ENCODE data around the gene LRRN3.
"Not testable (repeated sequence)": the region's sequence is repeated elsewhere in the genome, so short reads cannot be mapped to it uniquely, and the experiment has no call there.

LRRN3 gene

DNA sequence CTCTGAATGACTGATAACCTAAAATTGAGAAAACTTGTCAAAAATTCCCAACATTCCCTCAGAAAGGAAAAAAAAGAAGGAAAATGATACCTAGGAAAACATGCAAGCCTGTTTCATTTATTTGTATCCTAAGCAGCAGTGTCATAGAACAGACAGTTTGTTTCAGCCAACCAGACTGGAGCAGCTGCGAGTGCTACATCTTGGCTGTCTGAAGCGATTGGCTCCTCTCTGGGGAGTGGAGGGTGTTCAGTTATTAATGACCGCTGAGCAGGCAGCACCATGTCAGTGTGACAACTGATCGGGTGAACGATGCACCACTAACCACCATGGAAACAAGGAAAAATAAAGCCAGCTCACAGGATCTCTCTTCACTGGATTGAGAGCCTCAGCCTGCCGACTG, at the start of gene LRRN3:
TSS of gene LRRN3 (plus strand) at position 282 of the 400 bp plus-strand sequence. CDS start 31,646 bp downstream, outside the sequence.
- peak in 1 of 2 donors; percentile 46 for DNase-seq (ENCODE audit: low read depth in 2 of 2)

DNA sequence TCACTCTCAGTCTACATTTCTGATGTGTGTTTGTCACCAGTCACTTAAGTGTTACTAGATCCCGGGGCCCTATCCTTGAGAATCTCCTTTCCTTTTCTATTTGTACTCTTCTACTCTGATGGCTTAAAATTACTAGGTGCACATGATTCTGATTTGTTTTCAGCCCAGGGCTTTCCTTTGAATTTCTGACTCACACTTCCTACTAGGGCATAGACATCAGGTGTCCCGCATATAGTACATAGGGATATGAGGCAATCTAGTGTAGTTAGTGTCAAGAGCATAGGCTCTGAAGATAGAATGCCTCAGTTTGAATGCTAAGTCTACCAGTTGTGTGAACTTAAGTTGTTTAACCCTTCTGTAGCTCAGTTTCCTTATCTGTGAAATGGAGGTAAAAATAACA, 49.4 kb upstream of the LRRN3 start:
- DNase-seq (ENCODE audit: low read depth in 2 of 2): no peak

GRCh38 chr7:111042842-111043241, 48.1 kb upstream of the LRRN3 start:
- no peak for DNase-seq (ENCODE audit: low read depth in 2 of 2)

GRCh38 chr7:111043561-111043960, 47.4 kb upstream of the LRRN3 start:
- DNase-seq (ENCODE audit: low read depth in 2 of 2): no peak

DNA sequence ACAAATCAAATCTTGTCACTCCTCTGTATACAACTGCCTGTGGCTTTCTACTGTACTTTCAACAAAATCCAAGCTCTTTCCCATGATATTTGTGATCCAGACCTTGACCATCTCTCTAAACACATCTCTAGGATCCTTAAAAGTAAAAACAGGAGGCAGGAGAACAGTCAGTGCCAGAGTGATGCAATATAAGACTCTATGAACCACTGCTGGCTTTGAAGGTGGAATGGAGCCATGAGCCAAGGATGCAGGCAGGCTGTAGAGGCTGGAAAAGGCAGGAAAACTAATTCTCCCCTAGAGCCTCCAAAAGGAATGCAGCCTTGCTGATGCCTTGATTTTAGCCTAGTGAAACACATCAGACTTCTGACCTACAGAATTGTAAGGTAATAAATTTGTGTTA, 45.5 kb upstream of the LRRN3 start:
- DNase-seq (ENCODE audit: low read depth in 2 of 2): no peak

- DNase-seq (ENCODE audit: low read depth in 2 of 2): no peak
These were observed 43.3 kb upstream of the LRRN3 start for GRCh38 chr7:111047595-111047994.

DNA sequence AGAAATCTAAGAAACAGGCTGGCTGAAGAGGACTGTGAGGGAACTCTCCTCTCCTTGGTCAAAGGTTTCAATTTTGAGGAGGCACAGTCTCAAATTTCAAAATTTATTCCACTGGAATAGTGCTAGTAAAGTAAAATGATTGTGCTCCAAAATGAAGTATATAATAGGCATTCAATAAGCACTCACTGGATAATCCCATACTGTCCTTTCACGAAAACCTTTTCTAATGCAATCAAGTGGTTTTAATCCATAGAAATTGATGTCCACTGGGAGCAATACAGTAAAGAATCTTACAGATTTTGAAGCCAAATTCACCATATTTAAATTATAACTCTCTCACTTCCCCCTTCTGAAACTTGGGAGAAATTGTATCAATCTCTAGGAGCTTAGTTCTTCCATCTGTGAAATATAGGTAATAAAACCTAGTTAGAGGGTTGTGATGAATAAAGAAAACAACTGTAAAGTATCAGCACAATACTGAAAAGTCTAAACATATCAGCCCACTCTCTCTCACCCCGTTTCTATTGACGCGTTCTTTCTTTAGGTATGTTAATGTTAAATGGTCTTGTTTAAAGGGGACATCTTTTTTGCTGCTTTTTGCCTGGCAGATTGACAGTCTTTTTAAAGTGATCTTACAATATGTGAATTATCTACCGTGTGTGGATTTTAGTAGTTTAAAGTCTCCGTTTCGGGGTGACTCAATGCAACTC, 40.8 kb upstream of the LRRN3 start:
- no peak for DNase-seq (ENCODE audit: low read depth in 2 of 2)

- DNase-seq (ENCODE audit: low read depth in 2 of 2): no peak
These were observed 40.0 kb upstream of the LRRN3 start for GRCh38 chr7:111050875-111051416.

DNA sequence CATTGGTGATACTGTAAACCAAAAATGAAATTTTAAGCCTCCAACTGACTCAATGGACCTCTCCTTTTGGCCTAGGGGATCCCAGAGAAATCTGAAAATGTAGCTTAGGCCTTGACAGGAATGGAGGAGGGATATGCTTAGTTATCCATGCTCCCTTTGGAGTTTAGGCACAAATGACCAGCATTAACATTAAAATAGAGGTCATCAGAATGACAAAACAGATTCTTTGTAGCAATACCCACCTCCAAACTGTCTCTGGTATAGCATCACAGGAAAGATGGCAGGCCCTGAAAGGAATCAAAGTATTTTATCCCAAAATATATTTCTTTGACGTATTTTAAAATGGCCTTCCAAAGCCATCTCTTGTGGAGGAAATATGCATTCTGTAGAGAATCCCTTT, 39.1 kb upstream of the LRRN3 start:
- no peak for DNase-seq (ENCODE audit: low read depth in 2 of 2)

- no peak for DNase-seq (ENCODE audit: low read depth in 2 of 2)
These were observed 37.9 kb upstream of the LRRN3 start for GRCh38 chr7:111053035-111053434.

DNA sequence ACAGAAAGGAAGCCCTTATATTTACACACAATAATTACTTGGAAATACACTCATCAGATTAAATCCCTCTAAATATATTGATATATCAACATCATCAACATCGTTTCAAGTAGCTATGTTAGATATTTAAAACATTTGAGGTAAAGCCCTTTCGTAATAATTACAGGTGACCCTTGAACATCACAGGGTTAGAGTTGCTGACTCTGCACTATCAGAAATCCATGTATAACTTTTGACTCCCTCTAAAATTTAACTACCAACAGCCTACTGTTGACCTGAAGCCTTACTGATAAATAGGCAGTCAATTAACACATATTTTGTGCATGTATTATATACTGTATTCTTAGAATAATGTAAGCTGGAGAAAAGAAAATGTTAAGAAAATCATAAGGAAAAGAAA, 34.6 kb upstream of the LRRN3 start:
- no peak for DNase-seq (ENCODE audit: low read depth in 2 of 2)

DNA sequence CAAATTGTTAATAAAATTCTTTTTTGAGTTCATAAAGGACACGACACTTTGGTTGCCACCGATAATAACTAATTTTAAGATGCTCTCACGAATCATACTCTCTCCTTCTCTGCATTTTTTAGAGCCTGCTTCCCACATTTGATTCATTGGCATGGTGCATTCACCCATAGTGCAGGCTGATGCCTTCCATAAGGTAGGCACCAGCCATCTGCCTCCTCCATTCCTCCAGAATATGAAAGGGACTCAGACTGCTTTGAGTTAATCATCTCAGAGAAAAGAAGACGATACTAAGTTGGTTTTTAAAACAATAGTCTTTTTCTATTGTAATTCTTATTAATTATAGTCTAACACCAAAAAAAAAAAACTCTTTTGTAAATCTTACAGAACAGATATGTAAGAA, 33.9 kb upstream of the LRRN3 start:
- DNase-seq (ENCODE audit: low read depth in 2 of 2): no peak

GRCh38 chr7:111059833-111060232, 31.1 kb upstream of the LRRN3 start:
- DNase-seq (ENCODE audit: low read depth in 2 of 2): no peak

- DNase-seq (ENCODE audit: low read depth in 2 of 2): no peak
These were observed 27.8 kb upstream of the LRRN3 start for GRCh38 chr7:111063166-111063565.

DNA sequence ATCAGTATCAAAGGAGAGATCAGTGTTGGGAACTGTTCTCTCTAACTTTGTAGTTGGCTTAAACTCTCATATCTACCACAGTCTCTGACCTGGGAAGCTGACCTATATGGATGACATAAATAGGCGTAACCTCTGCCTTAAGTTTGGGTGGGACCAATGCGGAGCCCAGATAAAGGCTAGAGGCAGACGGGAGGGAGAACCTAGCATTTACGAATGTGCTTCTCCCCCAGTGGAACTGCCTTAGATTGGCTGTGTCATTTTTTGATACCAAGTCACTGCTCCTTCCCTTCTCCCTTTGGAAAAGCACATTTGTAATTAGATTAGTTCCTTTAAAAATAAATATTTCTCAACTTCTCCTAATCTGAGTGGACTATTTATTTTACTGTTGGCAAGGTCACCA, 23.7 kb upstream of the LRRN3 start:
- DNase-seq (ENCODE audit: low read depth in 2 of 2): no peak

GRCh38 chr7:111067682-111068081, 23.2 kb upstream of the LRRN3 start:
- DNase-seq (ENCODE audit: low read depth in 2 of 2): no peak

- DNase-seq (ENCODE audit: low read depth in 2 of 2): no peak
These were observed 22.3 kb upstream of the LRRN3 start for GRCh38 chr7:111068618-111069017.

DNA sequence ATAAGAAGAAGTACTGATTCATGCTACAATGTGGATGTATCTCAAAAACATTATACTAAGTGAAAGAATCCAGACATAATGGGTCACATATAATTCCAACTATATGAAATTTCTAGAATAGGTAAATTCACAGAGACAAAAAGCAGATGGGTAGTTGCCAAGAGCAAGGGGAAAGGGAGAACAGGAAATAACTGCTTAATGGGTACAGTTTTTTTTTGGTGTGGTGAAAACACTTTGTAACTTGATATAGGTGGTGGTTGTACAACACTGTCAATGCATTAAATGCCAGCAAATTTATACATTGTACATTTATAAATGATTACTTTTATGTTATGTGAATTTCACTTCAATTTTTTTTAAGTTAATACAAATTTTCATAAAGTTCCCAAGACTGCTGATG, 19.4 kb upstream of the LRRN3 start:
- no peak for DNase-seq (ENCODE audit: low read depth in 2 of 2)

GRCh38 chr7:111072658-111073057, 18.3 kb upstream of the LRRN3 start:
- not testable (repeated sequence) for DNase-seq (ENCODE audit: low read depth in 2 of 2)

DNA sequence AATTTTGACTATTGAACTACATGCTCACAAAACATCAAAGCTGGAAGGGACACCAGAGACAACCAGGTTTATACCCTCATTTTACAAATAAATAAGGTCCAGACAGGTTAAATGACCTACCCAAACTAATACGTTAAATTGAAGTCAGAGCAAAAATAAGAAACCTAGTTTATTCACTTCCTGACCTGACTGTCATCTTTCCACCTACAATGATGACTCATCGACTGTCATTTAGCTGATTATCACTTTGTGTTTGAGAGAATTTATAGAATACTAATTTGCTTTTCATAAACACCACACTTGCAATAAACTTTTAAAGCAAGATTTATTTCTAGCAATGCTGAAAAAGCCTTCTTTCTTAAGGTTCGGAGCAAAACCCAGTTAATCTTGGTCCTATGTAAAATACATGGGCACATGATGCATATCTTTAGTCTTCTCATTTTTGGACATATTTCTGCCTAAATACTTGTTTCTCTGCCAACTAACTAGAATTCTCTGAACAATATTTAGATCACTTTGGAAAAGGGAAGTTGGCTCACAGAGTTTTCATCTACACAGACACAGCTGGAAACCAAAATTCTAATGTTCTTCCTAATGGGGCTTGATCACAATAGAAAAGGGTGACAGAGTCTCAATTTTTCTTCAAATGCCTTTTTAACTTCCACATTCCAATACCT, 16.7 kb upstream of the LRRN3 start:
- no peak for DNase-seq (ENCODE audit: low read depth in 2 of 2)

DNA sequence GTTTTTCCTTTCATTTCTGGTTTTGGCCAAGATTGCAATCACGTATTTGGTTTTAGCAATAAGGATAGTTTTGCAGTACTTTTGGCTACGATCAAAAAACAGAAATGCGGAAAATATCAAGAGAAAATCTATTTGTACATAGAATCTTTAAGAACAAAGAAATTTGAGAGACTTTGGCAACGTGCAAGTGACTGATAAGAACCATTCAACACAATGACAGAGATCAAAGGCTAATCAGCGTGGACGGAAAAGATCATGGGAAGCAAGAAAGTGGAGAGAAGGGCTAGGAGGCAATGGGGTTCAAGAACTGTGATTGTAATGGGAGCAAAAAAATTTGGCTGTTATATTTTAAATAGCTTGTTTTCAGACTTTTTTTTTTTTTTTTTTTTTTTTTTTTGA, 16.2 kb upstream of the LRRN3 start:
- no peak for DNase-seq (ENCODE audit: low read depth in 2 of 2)

DNA sequence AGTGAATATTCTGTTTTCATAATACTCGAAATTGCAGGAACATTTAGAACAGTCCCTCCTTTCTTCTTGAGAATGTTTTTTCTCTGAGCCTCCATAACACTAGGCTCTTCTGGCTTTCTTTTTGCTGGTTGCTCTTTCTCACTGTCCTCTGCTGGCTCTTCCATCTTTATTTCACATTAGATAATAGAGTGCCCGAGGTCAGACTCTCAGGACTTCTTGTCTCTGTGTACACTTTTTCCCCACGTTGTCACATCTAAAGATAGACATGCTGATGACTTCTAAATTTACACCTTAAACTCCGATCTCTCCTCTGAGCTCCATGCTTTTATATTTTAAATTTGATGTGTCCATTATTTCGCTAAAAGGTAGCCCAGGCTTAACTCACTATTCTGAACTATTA, 15.4 kb upstream of the LRRN3 start:
- DNase-seq (ENCODE audit: low read depth in 2 of 2): no peak

GRCh38 chr7:111076205-111076604, 14.7 kb upstream of the LRRN3 start:
- DNase-seq (ENCODE audit: low read depth in 2 of 2): peak in 1 of 2 donors; percentile 36

All from stimulated activated CD8-positive, alpha-beta memory T cell treated with anti-CD3 and anti-CD28 coated beads, Interleukin-15, amount 100 ng/mL, for 48 hours (primary cell).